H1 (cell line): ENCODE measurements around the gene RAD51B. TPM values are rescaled to one million over a fixed set of nuclear protein-coding genes. Genes with fewer than 3 reads are reported as not detected.

Source experiments
- CTCF ChIA-PET: fragments of 300-600 bp; sonication (Branson Sonifier 250); formaldehyde crosslinking; loops from one replicate; lab custom pipeline; 2021; ENCODE audit not compliant: partially characterized antibody; lab: Charles Lee
- POLR2A ChIA-PET: fragments of 300-600 bp; sonication (Branson Sonifier 250); formaldehyde crosslinking; loops from one replicate; lab custom pipeline; 2021; ENCODE audit warnings: inconsistent platforms; ENCODE audit not compliant: partially characterized antibody; lab: Charles Lee
- DNase-seq, 2 experiments: peaks; one replicate each; pipeline versions ENCODE4 v3.0.0 to v3.0.0-alpha.2; 2010 to 2022; ENCODE audit warnings: low spot score in 2 of 2, low read depth in 1 of 2, mixed read lengths in 1 of 2
- FAIRE-seq: peaks from 2 replicates; lab custom pipeline; 2011; peaks lifted over from hg19 to GRCh38; lab: Jason Lieb, UNC
- H2AFZ ChIP-seq: 2 replicates; pipeline ENCODE4 v1.8.1; 2012; ENCODE audit warnings: low read length, inconsistent platforms
- H2AK5ac ChIP-seq: 2 replicates; pipeline ENCODE4 v1.6.1; 2013; ENCODE audit warnings: low read depth, low read length
- H2BK120ac ChIP-seq: replicated peaks from 2 replicates; pipeline ENCODE3; 2013; ENCODE audit warnings: low read depth, low read length, inconsistent platforms
- H2BK12ac ChIP-seq: 2 replicates; pipeline ENCODE4 v1.6.1; 2013; ENCODE audit warnings: low read depth, low read length
- H2BK15ac ChIP-seq: 2 replicates; pipeline ENCODE4 v1.6.1; 2013; ENCODE audit warnings: low read length
- H2BK20ac ChIP-seq: 2 replicates; pipeline ENCODE4 v1.6.1; 2013; ENCODE audit warnings: low read length
- H2BK5ac ChIP-seq: 2 replicates; pipeline ENCODE4 v1.6.1; 2013; ENCODE audit warnings: low read depth, low read length
- H3K14ac ChIP-seq: 2 replicates; pipeline ENCODE4 v1.6.1; 2013; ENCODE audit warnings: inconsistent platforms; ENCODE audit not compliant: insufficient read length
- H3K18ac ChIP-seq: 2 replicates; pipeline ENCODE4 v1.6.1; 2013; ENCODE audit warnings: low read length; ENCODE audit errors: extremely low read depth
- H3K23ac ChIP-seq: 2 replicates; pipeline ENCODE4 v1.6.1; 2013; ENCODE audit warnings: inconsistent platforms; ENCODE audit not compliant: insufficient read length
- H3K23me2 ChIP-seq: 2 replicates; pipeline ENCODE4 v1.6.1; 2013; ENCODE audit warnings: low read depth, low read length
- H3K27ac ChIP-seq: 2 replicates; pipeline ENCODE4 v1.6.1; 2011; ENCODE audit warnings: low read depth, low read length, inconsistent platforms
- H3K27me3 ChIP-seq, 4 experiments: replicated peaks in 1 of 4; 1 replicate in 1 of 4; 2 replicates in 3 of 4; pipeline versions ENCODE4 v1.6.1 to v1.8.1; 2011 to 2013; ENCODE audit warnings: low read length in 3 of 4, mild to moderate bottlenecking in 3 of 4, inconsistent platforms in 2 of 4, mixed read lengths in 2 of 4, moderate library complexity in 1 of 4; ENCODE audit not compliant: control insufficient read depth in 3 of 4, insufficient read depth in 3 of 4; ENCODE audit errors: extremely low read depth in 1 of 4
- H3K36me3 ChIP-seq, 4 experiments: 2 replicates each; pipeline versions ENCODE4 v1.6.1 to v1.8.1; 2011 to 2013; ENCODE audit warnings: mild to moderate bottlenecking in 4 of 4, low read length in 3 of 4, moderate library complexity in 2 of 4, control low read depth in 1 of 4, inconsistent platforms in 1 of 4; ENCODE audit not compliant: insufficient read depth in 4 of 4, control insufficient read depth in 2 of 4
- H3K4ac ChIP-seq: replicated peaks from 2 replicates; pipeline ENCODE3; 2013; ENCODE audit warnings: low read length, low read depth, mixed read lengths, inconsistent platforms; ENCODE audit not compliant: insufficient read length
- H3K4me1 ChIP-seq, 4 experiments: replicated peaks in 1 of 4; 1 replicate in 1 of 4; 2 replicates in 3 of 4; pipeline versions ENCODE4 v1.6.1 to v1.8.1; 2011 to 2013; ENCODE audit warnings: low read length in 3 of 4, inconsistent platforms in 2 of 4, mixed read lengths in 1 of 4; ENCODE audit not compliant: insufficient read depth in 4 of 4, control insufficient read depth in 3 of 4
- H3K4me2 ChIP-seq, 2 experiments: 2 replicates each; pipeline versions ENCODE4 v1.6.1 to v1.8.1; 2011 to 2013; ENCODE audit warnings: low read depth in 2 of 2, low read length in 2 of 2, control low read depth in 1 of 2, inconsistent platforms in 1 of 2, mild to moderate bottlenecking in 1 of 2; ENCODE audit not compliant: insufficient read depth in 1 of 2
- H3K4me3 ChIP-seq, 4 experiments: fragments of 200-600, 300-600 bp in 1 of 4; sonication (generic), shearing (Covaris generic), sonication (Bioruptor Twin) in 1 of 4; 2 replicates each; pipeline versions ENCODE4 v1.5.1 to v1.8.1; 2011 to 2016; ENCODE audit warnings: low read length in 4 of 4, low read depth in 3 of 4, control low read depth in 2 of 4, inconsistent platforms in 2 of 4, mild to moderate bottlenecking in 2 of 4, mixed read lengths in 1 of 4, moderate library complexity in 1 of 4; ENCODE audit not compliant: insufficient read depth in 2 of 4; ENCODE audit errors: extremely low read depth in 1 of 4
- H3K56ac ChIP-seq: replicated peaks from 2 replicates; pipeline ENCODE3; 2013; ENCODE audit warnings: low read depth, mild to moderate bottlenecking, mixed read lengths, low read length, inconsistent platforms; ENCODE audit not compliant: insufficient read length
- H3K79me1 ChIP-seq: 2 replicates; pipeline ENCODE4 v1.6.1; 2013; ENCODE audit warnings: low read depth, low read length, control low read depth
- H3K79me2 ChIP-seq, 2 experiments: 2 replicates each; pipeline versions ENCODE4 v1.6.1 to v1.8.1; 2012 to 2013; ENCODE audit warnings: low read length in 2 of 2, mild to moderate bottlenecking in 2 of 2, inconsistent platforms in 1 of 2; ENCODE audit not compliant: insufficient read depth in 2 of 2, control insufficient read depth in 1 of 2
- H3K9ac ChIP-seq, 4 experiments: replicated peaks in 1 of 4; 1 replicate in 1 of 4; 2 replicates in 3 of 4; pipeline versions ENCODE4 v1.6.1 to v1.8.1; 2011 to 2013; ENCODE audit warnings: low read depth in 3 of 4, low read length in 3 of 4, control low read depth in 2 of 4, mild to moderate bottlenecking in 2 of 4, moderate library complexity in 2 of 4, inconsistent platforms in 1 of 4; ENCODE audit errors: extremely low read depth in 1 of 4
- H3K9me3 ChIP-seq, 2 experiments: 2 replicates each; pipeline versions ENCODE4 v1.6.1 to v1.8.1; 2012 to 2013; ENCODE audit warnings: mild to moderate bottlenecking in 2 of 2, moderate library complexity in 2 of 2, control low read depth in 1 of 2, inconsistent platforms in 1 of 2, low read depth in 1 of 2, low read length in 1 of 2, mixed read lengths in 1 of 2; ENCODE audit not compliant: insufficient read depth in 2 of 2
- H4K20me1 ChIP-seq, 2 experiments: replicated peaks in 1 of 2; 2 replicates each; pipeline versions ENCODE3 to v1.8.1; 2011 to 2013; ENCODE audit warnings: inconsistent platforms in 2 of 2, low read length in 2 of 2, mild to moderate bottlenecking in 1 of 2; ENCODE audit not compliant: insufficient read depth in 2 of 2, control insufficient read depth in 1 of 2
- H4K5ac ChIP-seq: 2 replicates; pipeline ENCODE4 v1.6.1; 2013; ENCODE audit warnings: low read length, low read depth, mixed read lengths, inconsistent platforms; ENCODE audit not compliant: insufficient read length
- H4K8ac ChIP-seq: 2 replicates; pipeline ENCODE4 v1.8.0; 2013; ENCODE audit warnings: mild to moderate bottlenecking, moderate library complexity, low read length, inconsistent platforms; ENCODE audit not compliant: insufficient read depth; ENCODE audit errors: extremely low read depth
- H4K91ac ChIP-seq: replicated peaks from 2 replicates; pipeline ENCODE3; 2013; ENCODE audit warnings: low read length, mixed read lengths, inconsistent platforms; ENCODE audit not compliant: insufficient read length
- CHD2 ChIP-seq: IDR thresholded peaks from 2 replicates; pipeline ENCODE4 v1.6.1; 2012; ENCODE audit warnings: low read length, improper control_type of control experiment
- EZH2 ChIP-seq: fragments of 200-600 bp; sonication (generic); IDR thresholded peaks from 2 replicates; pipeline ENCODE4 v1.7.1; 2012; ENCODE audit warnings: low read depth, mild to moderate bottlenecking, moderate library complexity, low read length, inconsistent platforms; ENCODE audit not compliant: severe bottlenecking
- GTF2F1 ChIP-seq: IDR thresholded peaks from 2 replicates; pipeline ENCODE4 v1.6.1; 2012; ENCODE audit warnings: low read depth, low read length, improper control_type of control experiment, borderline replicate concordance
- JUND ChIP-seq: IDR thresholded peaks from 2 replicates; pipeline ENCODE4 v1.6.1; 2011; ENCODE audit warnings: mild to moderate bottlenecking, improper control_type of control experiment, low read length
- NANOG ChIP-seq: IDR thresholded peaks from 2 replicates; pipeline ENCODE4 v1.6.1; 2011; ENCODE audit warnings: low read length, low read depth, mild to moderate bottlenecking, inconsistent platforms; ENCODE audit not compliant: insufficient read depth, poor library complexity, severe bottlenecking
- POLR2AphosphoS5 ChIP-seq: IDR thresholded peaks from 2 replicates; pipeline ENCODE4 v1.6.1; 2011; ENCODE audit warnings: low read depth, low read length
- RNF2 ChIP-seq: fragments of 200-900, 300-1000 bp; sonication (generic); IDR thresholded peaks from 2 replicates; pipeline ENCODE4 v1.7.1; 2016; ENCODE audit warnings: borderline replicate concordance, low read depth, mild to moderate bottlenecking, antibody characterized with exemption, low read length; ENCODE audit not compliant: poor library complexity, severe bottlenecking; ENCODE audit errors: missing control alignments
- SAP30 ChIP-seq: fragments of 300-600 bp; sonication (generic); IDR thresholded peaks from 2 replicates; pipeline ENCODE4 v1.7.1; 2012; ENCODE audit warnings: low read length, moderate library complexity, mild to moderate bottlenecking, inconsistent platforms; ENCODE audit not compliant: insufficient read depth, insufficient replicate concordance
- SIX5 ChIP-seq: IDR thresholded peaks from 2 replicates; pipeline ENCODE4 v1.6.1; 2011; ENCODE audit warnings: mild to moderate bottlenecking, low read depth, low read length
- SP1 ChIP-seq: IDR thresholded peaks from 2 replicates; pipeline ENCODE4 v1.6.1; 2011; ENCODE audit warnings: low read depth, low read length
- USF2 ChIP-seq: IDR thresholded peaks from 2 replicates; pipeline ENCODE4 v1.6.1; 2011; ENCODE audit warnings: low read length, improper control_type of control experiment
- WGBS, 2 experiments: shearing (Covaris generic) in 1 of 2; methylation state at CpG; one replicate each; pipeline versions ENCODE4 v1.1.6 to v1.1.7; 2013 to 2015; ENCODE audit warnings: low lambda C conversion rate in 2 of 2, mixed read lengths in 2 of 2, inconsistent platforms in 1 of 2, low coverage in 1 of 2, missing lambda C conversion rate in 1 of 2; ENCODE audit not compliant: insufficient replicate concordance in 2 of 2, insufficient coverage in 1 of 2, insufficient read length in 1 of 2; ENCODE audit errors: extremely low coverage in 1 of 2, missing lambda C conversion rate in 1 of 2; 5-methylcytosine and 5-hydroxymethylcytosine counted together
- polyA plus RNA-seq, 7 experiments: library from polyadenylated mRNA; depleted of rRNA in 3 of 7; stranded (reverse) in 5 of 7; unstranded in 2 of 7; fragments of >200 nt in 5 of 7; fragments of 200-250 nt in 2 of 7; gene quantifications; 1 replicate in 5 of 7; 2 replicates in 1 of 7; 4 replicates in 1 of 7; pipeline versions ENCODE4 v1.2.1 to v1.2.3, GENCODE V29; 2011 to 2013; ENCODE audit warnings: missing spikeins in 2 of 7, mixed read lengths in 2 of 7
- total RNA-seq: library from RNA; stranded (reverse); fragmentation: NEBNext Ultra II Directional; extraction: Animal tissue kit (Norgen Biotek cat#: 25700); gene quantifications from 2 replicates; pipeline ENCODE4 v1.2.1, GENCODE V29; 2021

The RAD51B gene
- total and polyA plus RNA-seq, 2 of the 8 experiments (the other 6 are each of a cell fraction or from before 2014, with no cell fraction given) = 3.9 to 14.9 TPM

- POLR2A ChIA-PET = interaction anchor here (0.6 kb wide), 1 partner anchor 29 kb away, joined by 4 read pairs; no protein-coding TSS in a partner anchor
- 93% methylated on average over 11 of the region's 11 CpGs; no CpG with 5 or more reads in 1 of the 2 experiments for WGBS, 2 experiments
- Histone ChIP-seq H4K8ac (no peak overlapping the region), H4K5ac (no peak overlapping the region), H3K18ac (no peak overlapping the region), H3K27ac (no peak overlapping the region), H3K36me3 (no peaks in the 10 kb centered on the region), H3K79me2 (no peaks in the 10 kb centered on the region), H3K4me2 (no peak overlapping the region), H3K27me3 (no peaks in the 10 kb centered on the region), H3K56ac (no peak overlapping the region), H3K4me1 (peaks cover 0 to 5% (median 2%) of the 10 kb centered on the region in 4 experiments; a peak in 3 of 7 replicates), H3K9ac (no peak overlapping the region), H2BK12ac (peak overlapping the region; percentile 68; the same call in 1 of the 2 replicates), H2BK120ac (no peak overlapping the region), H4K91ac (no peak overlapping the region), H2AFZ (no peak overlapping the region), H3K4me3 (no peak overlapping the region), H3K79me1 (no peaks in the 10 kb centered on the region), H3K23me2 (no peaks in the 10 kb centered on the region), H3K14ac (no peak overlapping the region), H2AK5ac (0 out of 2 replicates have a peak overlapping the region, but pooled peaks have one; percentile 10), H2BK20ac (no peak overlapping the region), H2BK15ac (peak overlapping the region; percentile 54; the same call in 1 of the 2 replicates), H4K20me1 (no peaks in the 10 kb centered on the region), H2BK5ac (no peak overlapping the region), H3K9me3 (no peaks in the 10 kb centered on the region), H3K23ac (no peak overlapping the region), H3K4ac (no peak overlapping the region)
- FAIRE-seq (no peak), DNase-seq (no peak)
- CTCF ChIA-PET = no interaction called here
- TF ChIP-seq EZH2 = no peak
- TF ChIP-seq SAP30 = no peak
- no peak for TF ChIP-seq JUND
- TF ChIP-seq GTF2F1 = no peak
- TF ChIP-seq POLR2AphosphoS5 = no peak
- TF ChIP-seq NANOG = no peak
- no peak for TF ChIP-seq RNF2
- TF ChIP-seq USF2 = no peak
- no peak for TF ChIP-seq CHD2
- no peak for TF ChIP-seq SIX5
- TF ChIP-seq SP1 = no peak
Observed at GRCh38 chr14:68558096-68558495, 738.5 kb downstream of the RAD51B start.
